Peyer's patch (tissue), 4 donors: Measurements from ENCODE around the gene CNOT4. TPM values are rescaled to one million over a fixed set of nuclear protein-coding genes. Genes with fewer than 3 reads are reported as not detected.
"Not testable (repeated sequence)": the region's sequence is repeated elsewhere in the genome, so short reads cannot be mapped to it uniquely, and the experiment has no call there.

Experiments
- DNase-seq, 3 donors: peaks; one replicate each; pipeline ENCODE4 v3.0.0-alpha.2; 2017 to 2019
- H3K27ac ChIP-seq, 4 donors: fragments of 200-600 bp; sonication (generic); one replicate each; pipeline ENCODE4 v1.5.1; 2016 to 2019
- H3K27me3 ChIP-seq, 2 donors: fragments of 200-600 bp; sonication (generic); one replicate each; pipeline ENCODE4 v1.5.1; 2019
- H3K36me3 ChIP-seq, 3 donors: fragments of 200-600 bp; sonication (generic); one replicate each; pipeline ENCODE4 v1.5.1; 2016 to 2019
- H3K4me1 ChIP-seq, 4 donors: fragments of 200-600 bp; sonication (generic); one replicate each; pipeline ENCODE4 v1.5.1; 2016 to 2019
- H3K4me3 ChIP-seq, 4 donors: fragments of 200-600 bp; sonication (generic); 1 replicate in 3 of 4; 2 replicates in 1 of 4; pipeline ENCODE4 v1.5.1; 2016 to 2019; ENCODE audit warnings: mild to moderate bottlenecking in 1 of 4
- H3K9me3 ChIP-seq, 4 donors: fragments of 200-600 bp; sonication (generic); one replicate each; pipeline ENCODE4 v1.5.1; 2016 to 2019; ENCODE audit warnings: mild to moderate bottlenecking in 1 of 4
- CTCF ChIP-seq, 6 experiments: fragments of 450-650 bp in 4 of 6; fragments of 200-600 bp in 2 of 6; sonication (generic) in 1 of 6; IDR thresholded peaks; one replicate each; pipeline ENCODE4 v1.5.1; 2017 to 2019; ENCODE audit warnings: antibody characterized with exemption in 6 of 6, mild to moderate bottlenecking in 3 of 6, moderate library complexity in 1 of 6
- POLR2A ChIP-seq, 2 donors: fragments of 450-650 bp; IDR thresholded peaks; one replicate each; pipeline ENCODE4 v1.5.1; 2017; ENCODE audit warnings: antibody characterized with exemption in 2 of 2, mild to moderate bottlenecking in 2 of 2, moderate library complexity in 2 of 2
- total RNA-seq, 4 donors: library from RNA; depleted of rRNA; stranded (reverse); fragments of >200 nt; gene quantifications; one replicate each; pipeline ENCODE4 v1.1.0, GENCODE V29; 2016

CNOT4 gene
- total RNA-seq, 4 donors from 2014 or later = 20.2 to 35.5 (median 24.1) TPM

DNA sequence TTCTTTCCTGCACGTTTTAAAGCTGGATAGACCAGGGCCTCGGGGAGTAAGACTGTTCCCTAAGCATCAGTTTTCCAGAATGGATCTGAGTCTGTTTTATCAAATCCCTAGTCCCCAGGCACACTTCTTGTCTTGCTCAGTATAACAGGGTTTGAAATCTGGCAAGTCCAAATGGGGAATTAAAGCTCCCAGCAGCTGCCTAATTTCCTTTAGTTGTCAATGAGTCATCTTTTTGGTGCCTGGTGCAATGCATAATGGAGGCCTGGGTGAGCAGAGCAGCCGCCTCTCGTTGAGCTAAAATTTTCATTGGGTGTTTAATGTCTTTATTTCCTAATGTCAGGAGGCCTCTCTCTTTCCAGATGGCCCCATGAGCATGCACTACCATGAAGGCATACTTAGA lies 188.3 kb downstream of the CNOT4 start:
- H3K27me3 ChIP-seq = no peaks in the 10 kb centered on the region
- no peak overlapping the region for H3K4me3 ChIP-seq
- peaks cover 0 to 13% (median 0%) of the 10 kb centered on the region in 4 donors for H3K4me1 ChIP-seq
- H3K27ac ChIP-seq = no peak overlapping the region
- no peaks in the 10 kb centered on the region for H3K9me3 ChIP-seq
- H3K36me3 ChIP-seq = no peaks in the 10 kb centered on the region
- TF ChIP-seq CTCF (IDR thresholded peaks at IDR 0.05) (no peak), POLR2A (IDR thresholded peaks at IDR 0.05) (no peak)
- no peak for DNase-seq

DNA sequence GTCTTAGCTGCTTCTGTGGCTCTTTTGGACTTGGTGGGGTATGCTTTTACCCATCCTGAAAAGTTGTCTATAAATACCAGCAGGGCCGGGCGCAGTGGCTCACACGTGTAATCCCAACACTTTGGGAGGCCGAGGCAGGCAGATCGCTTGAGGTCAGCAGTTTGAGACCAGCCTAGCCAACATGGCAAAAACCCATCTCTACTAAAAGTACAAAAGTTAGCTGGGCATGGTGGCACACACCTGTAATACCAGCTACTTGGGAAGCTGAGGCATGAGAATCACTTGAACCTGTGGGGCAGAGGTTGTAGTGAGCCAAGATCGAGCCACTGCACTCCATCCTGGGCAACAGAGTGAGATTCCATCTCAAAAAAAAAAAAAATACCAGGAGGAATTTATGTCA lies 188.9 kb downstream of the CNOT4 start:
- not testable (repeated sequence) for H3K4me3 ChIP-seq, DNase-seq, H3K27me3 ChIP-seq, H3K9me3 ChIP-seq, H3K36me3 ChIP-seq, H3K27ac ChIP-seq
- peaks cover 0 to 13% (median 0%) of the 10 kb centered on the region in 4 donors for H3K4me1 ChIP-seq

DNA sequence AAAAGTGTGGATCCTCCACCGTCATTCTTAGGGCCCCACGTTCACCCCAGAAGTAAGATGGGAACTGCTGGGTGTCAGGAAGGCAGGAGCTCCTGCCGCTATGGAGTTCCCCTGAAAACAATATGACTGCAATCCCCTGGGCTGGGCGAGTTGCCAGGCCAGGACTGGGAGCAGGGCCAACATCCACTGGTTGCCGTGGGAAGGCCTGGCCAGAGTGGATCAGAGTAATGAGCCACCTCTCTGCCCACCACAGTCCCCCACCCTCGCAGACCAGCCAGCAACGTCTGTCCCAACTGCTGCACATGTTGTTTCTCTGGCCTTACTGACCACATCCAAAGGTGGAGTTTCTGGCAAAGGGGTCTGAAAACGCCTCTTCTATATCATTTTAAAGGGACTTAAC lies 189.6 kb downstream of the CNOT4 start:
- Histone ChIP-seq H3K36me3 (no peaks in the 10 kb centered on the region), H3K27me3 (no peaks in the 10 kb centered on the region), H3K4me1 (peaks cover 0 to 13% (median 0%) of the 10 kb centered on the region in 4 donors), H3K27ac (no peak overlapping the region), H3K9me3 (no peaks in the 10 kb centered on the region), H3K4me3 (no peak overlapping the region)
- no peak for TF ChIP-seq CTCF (IDR thresholded peaks at IDR 0.05)
- TF ChIP-seq POLR2A (IDR thresholded peaks at IDR 0.05) = no peak
- peak; percentile 19 to 68 (median 57) for DNase-seq

GRCh38 chr7:135317676-135318325 lies 192.1 kb downstream of the CNOT4 start:
- H3K4me1 ChIP-seq = peaks cover 0 to 13% (median 0%) of the 10 kb centered on the region in 4 donors

DNA sequence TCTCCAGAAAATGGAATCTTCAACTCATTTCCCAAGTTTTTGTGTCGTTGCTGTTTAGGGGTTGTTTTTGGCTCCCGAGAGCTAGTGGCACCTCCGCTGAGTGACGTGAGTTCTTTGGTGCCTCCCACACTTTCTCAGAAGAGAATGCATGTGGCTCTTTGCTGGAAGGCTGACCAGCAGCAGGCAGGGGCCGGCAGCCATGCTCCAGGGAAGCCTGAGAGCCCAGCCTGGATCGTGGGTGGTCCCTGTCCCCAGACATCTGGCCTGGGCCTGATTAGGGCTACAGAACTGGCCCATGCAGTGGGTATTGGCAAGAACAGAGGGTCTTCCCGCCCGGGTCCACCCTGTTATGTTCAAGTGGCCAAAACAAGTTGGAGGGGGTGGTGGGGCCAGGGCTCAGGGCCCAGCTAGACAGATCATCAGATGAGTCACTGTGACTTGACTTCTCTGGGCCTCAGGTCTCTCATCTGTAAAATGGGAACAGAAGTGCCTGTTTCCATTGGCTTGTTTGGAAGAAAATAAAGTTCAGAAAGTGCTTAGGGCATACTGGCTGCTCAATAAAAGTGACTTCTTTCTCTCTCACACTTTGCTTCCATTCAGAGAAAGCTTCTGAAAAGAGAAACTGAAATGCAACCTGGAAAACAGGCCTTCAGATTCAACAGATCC lies 193.1 kb downstream of the CNOT4 start:
- Histone ChIP-seq H3K4me3 (no peak overlapping the region), H3K9me3 (no peaks in the 10 kb centered on the region), H3K4me1 (peaks cover 0 to 13% (median 0%) of the 10 kb centered on the region in 4 donors), H3K27ac (peak overlapping the region in 1 of 4 donors; percentile 38), H3K27me3 (no peaks in the 10 kb centered on the region), H3K36me3 (no peaks in the 10 kb centered on the region)
- TF ChIP-seq POLR2A (IDR thresholded peaks at IDR 0.05) (no peak), CTCF (IDR thresholded peaks at IDR 0.05) (no peak)
- DNase-seq = no peak

More at GRCh38 chr7:135317676-135318325, 192.1 kb downstream of the CNOT4 start:
- Histone ChIP-seq H3K9me3 (no peaks in the 10 kb centered on the region), H3K27me3 (no peaks in the 10 kb centered on the region), H3K27ac (peak overlapping the region in 2 of 4 donors; percentile 63 to 80), H3K36me3 (no peaks in the 10 kb centered on the region), H3K4me3 (peak overlapping the region in 2 of 4 donors; percentile 20 to 36)
- TF ChIP-seq POLR2A (IDR thresholded peaks at IDR 0.05) (no peak), CTCF (IDR thresholded peaks at IDR 0.05) (no peak)
- peak in 2 of 3 donors; percentile 76 to 84 for DNase-seq

- H3K27ac ChIP-seq = no peak overlapping the region
- no peaks in the 10 kb centered on the region for H3K27me3 ChIP-seq
- no peaks in the 10 kb centered on the region for H3K9me3 ChIP-seq
Observed at GRCh38 chr7:135313971-135314370, 195.9 kb downstream of the CNOT4 start.

More at GRCh38 chr7:135313971-135314370, 195.9 kb downstream of the CNOT4 start:
- no peak for TF ChIP-seq CTCF (IDR thresholded peaks at IDR 0.05)
- no peak for TF ChIP-seq POLR2A (IDR thresholded peaks at IDR 0.05)
- no peak overlapping the region for H3K4me3 ChIP-seq
- H3K4me1 ChIP-seq = peaks cover 0 to 8% (median 0%) of the 10 kb centered on the region in 4 donors
- DNase-seq = peak in 1 of 3 donors; percentile 24
- H3K36me3 ChIP-seq = no peaks in the 10 kb centered on the region
